HG03354 (cell line): Measurements from ENCODE around the gene POLR2J.
"Not testable (repeated sequence)": the region's sequence is repeated elsewhere in the genome, so short reads cannot be mapped to it uniquely, and the experiment has no call there.

Experiments
- ATAC-seq: cut with Tn5 transposase; IDR thresholded peaks from one replicate; pipeline ENCODE4 v1.9.1; 2021; ENCODE audit warnings: mild to moderate bottlenecking; ENCODE audit not compliant: unreplicated experiment, poor library complexity, severe bottlenecking

Gene POLR2J

DNA sequence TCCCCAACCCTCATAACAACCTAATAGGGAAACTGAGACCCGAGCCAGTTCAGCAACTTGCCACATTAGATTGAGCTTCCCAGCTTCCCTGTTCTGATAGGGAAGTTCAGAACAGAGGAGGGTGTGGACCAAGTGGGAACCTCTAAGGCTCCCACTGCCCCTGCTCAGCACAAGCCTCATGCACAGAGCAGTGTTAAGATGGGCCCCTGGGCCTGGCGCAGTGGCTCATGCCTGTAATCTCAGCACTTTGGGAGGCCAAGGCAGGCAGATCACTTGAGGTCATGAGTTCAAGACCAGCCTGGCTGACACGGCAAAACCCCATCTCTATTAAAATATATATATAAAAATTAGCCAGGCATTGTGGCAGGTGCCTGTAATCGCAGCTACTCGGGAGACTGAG is 18.6 kb upstream of the POLR2J start:
- ATAC-seq = not testable (repeated sequence)

DNA sequence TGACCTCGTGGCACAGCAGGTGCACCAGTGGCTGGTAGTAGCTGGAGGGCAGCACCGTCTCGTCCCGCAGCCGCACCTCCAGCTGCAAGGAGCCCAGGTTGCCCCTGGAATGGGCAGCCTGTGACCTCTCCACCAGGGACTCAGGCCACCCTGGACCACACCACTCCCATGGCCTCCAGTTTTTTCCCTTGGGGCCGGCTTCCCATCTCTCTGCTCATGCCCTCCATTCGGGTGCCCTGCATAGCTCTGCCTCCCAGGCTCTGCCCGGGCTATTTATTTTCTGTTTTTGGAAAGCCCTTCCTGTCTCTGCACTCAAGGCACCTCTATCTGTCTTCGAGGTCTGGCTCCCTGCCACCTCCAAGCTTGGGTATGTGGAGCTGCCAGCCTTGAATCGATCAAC is 18.1 kb upstream of the POLR2J start:
- ATAC-seq = not testable (repeated sequence)

DNA sequence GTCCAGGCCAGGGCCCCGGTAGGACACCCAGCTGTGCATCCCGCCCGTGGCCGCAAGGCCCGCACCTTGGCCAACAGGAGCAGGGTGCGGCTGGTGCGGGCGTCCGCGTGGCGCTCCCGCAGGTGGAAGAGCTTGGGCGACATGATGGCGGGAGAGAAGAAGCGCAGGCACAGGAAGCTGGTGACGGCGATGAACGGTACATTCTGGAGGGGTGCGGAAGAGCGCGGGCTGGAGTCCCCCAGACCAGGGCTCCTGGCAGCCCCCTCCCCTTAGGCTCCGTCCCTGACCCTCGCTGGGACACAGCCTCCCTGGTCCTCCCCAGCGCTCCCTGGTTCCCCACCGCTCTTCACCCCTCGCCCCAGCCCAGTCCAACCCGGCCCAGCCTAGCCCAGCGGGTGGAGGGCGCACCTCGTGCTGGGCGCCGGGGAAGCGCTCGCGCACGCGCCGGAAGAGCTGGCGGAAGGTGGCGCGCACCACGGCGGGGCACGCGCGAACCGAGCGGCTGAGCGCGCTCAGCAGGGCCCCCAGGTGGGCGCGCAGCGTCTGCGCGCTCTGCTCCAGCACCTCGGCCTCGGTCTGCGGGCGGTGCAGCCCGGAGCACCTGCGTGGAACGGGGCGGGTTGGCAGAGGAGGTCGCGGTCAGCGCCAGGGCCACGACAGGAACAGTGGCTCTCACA is 15.9 kb upstream of the POLR2J start:
- peak; percentile 68 for ATAC-seq

DNA sequence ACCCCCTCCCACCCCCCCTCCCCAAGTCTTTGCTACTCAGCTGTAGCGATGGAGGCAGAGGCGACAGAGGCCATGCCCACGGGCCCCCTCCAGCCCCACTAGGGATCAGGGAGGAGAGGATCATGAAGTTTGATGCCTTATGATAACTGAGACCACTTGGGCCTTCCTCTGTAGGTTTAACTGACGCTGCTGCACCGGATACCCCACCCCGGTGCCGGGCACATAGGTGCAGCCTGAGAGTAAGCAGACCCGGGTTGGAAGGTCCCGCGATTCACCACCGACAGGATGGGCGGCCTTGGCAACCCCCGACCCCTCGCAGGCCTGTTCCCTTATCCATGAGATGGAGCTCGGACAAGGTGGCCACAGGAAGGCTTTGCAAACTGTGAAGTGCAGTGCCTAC is 15.3 kb upstream of the POLR2J start:
- not testable (repeated sequence) for ATAC-seq

DNA sequence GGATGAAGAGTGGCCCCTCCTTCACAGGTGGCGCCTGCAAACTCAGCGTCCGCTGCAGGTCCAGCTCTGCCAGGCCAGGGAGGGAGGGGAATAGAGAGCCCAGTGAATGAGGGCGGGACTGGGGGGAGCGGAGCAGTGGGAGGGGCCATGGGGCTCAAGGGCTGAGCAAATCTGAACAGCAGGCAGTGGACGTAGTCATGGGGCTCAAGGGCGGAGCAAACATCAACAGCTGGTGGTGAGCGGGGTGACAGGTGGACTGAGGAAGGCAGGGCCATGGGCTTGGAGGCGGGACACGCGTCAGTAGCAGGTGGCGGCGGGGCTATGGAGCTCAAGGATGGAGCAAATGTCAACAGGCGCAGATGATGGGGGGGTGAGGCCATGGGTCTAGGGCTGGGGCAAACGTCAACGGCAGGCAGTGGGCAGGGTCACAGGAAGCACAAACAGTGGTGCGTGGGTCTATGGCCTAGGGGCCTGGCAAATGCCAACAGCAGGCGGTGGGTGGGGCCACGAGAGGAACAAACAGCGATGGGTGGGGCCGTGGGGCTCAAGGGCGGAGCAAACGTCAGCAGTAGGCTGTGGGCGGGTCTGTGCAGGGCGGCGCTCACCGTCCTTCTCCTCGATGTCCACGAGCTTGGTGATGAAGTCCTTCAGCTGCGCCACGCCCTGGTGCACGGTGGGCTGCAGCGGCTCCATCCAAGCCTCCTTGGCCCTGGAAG is 14.7 kb upstream of the POLR2J start:
- ATAC-seq = peak; percentile 48

DNA sequence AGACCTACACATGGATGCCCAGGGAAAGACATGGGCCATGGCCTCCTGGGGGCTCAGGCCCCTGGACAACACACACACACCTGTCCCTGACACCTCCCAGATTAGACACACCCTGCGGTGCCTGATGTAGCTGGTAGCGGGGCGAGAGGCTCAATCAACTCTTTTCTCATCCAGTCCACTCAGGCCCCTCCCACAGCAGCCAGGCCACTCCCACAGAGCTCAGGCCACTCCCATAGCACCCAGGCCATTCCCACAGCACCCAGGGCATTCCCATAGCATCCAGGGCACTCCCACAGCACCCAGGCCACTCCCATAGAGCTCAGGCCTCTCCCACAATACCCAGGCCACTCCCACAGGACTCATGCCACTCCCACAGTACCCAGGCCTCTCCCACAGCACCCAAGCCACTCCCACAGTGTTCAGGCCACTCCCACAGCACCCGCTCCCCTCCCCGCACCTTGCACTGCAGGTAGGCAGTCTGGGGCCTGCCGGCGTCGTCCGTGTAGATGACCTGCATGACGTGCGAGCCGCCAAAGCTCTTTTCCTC is 11.9 kb upstream of the POLR2J start:
- ATAC-seq = peak; percentile 43

- ATAC-seq = not testable (repeated sequence)
These were observed 5.6 kb upstream of the POLR2J start for GRCh38 chr7:102484317-102484716.

DNA sequence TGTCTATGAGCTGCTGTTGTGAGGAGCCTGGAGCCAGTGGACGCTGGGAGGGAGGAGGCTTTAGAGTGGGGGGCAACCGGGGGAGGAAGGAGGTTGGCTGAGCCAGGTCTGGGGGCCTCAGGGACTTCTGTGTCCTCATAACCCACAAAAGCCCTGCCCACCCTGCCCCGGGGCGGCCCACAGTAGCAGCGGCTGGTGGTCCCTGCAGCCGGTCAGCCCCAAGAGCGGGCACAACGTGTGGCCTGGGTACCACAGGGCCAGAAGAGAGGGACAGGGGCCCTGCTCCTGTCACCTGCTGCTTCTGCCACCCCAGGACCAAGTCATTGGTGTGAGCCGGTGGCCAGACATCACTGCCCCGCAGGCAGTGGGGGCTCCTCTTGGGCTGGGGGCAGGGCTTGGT is 3.2 kb upstream of the POLR2J start:
- not testable (repeated sequence) for ATAC-seq

- ATAC-seq = not testable (repeated sequence)
These were observed 1.4 kb upstream of the POLR2J start for GRCh38 chr7:102479982-102480637.

DNA sequence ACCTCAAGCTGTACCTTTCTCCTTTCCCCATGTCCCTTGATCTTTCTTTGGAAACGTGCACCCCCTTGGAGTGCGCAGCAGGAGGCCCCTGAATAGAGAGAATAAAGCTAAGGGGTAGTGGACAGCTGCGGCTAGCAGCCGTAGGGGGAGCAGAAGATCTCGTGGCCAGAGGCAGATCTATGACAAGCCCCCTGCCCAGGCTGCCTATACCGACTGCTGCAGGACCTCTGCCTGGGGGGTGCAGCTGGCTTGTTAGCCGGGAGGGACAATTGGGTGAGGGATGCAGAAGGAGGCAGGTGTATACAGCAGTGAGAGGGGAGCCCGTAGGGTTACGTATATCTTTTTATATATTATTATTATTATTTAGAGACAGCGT is 475 bp upstream of the POLR2J start:
- ATAC-seq = peak; percentile 41

GRCh38 chr7:102474736-102475435 is 3.8 kb downstream of the POLR2J start:
- not testable (repeated sequence) for ATAC-seq

DNA sequence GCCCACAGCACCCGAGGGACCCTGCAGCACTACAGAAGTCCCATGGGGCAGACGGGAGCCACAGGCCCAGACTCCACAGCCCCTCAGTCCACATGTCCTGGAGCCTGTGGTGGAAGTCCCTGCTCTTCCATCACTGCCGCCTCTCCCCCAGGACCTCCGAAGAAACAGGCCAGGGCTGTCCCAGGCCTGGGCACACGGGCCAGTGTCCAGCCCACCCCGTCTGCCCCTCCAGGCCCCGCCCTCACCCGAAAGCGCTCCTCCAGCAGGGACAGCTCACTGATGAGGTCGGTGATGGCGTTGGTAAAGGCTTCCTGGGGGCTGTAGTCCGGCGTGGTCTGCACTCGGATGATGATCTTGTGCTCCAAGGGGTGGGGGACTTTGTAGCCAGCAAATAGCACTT is 4.6 kb downstream of the POLR2J start:
- not testable (repeated sequence) for ATAC-seq

GRCh38 chr7:102473271-102473991 is 5.3 kb downstream of the POLR2J start:
- ATAC-seq = no peak

- ATAC-seq = no peak
These were observed 6.3 kb downstream of the POLR2J start for GRCh38 chr7:102472126-102473041.

DNA sequence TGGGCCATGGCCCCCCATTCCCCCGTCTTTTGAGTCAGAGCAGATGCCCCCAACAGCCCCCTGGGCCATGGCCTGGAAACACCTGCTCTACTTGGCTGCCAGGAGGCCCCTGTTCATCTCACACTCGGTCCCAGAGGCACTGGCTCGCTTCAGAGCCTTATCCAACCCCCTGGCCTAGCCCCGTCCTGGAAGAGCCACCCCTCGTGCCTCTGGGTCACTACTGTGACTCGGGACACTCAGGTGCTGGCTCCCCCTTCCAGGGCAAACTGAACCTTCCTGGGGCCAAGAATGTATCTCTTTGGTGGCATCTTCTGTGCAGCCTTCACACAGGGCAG is 7.0 kb downstream of the POLR2J start:
- no peak for ATAC-seq

DNA sequence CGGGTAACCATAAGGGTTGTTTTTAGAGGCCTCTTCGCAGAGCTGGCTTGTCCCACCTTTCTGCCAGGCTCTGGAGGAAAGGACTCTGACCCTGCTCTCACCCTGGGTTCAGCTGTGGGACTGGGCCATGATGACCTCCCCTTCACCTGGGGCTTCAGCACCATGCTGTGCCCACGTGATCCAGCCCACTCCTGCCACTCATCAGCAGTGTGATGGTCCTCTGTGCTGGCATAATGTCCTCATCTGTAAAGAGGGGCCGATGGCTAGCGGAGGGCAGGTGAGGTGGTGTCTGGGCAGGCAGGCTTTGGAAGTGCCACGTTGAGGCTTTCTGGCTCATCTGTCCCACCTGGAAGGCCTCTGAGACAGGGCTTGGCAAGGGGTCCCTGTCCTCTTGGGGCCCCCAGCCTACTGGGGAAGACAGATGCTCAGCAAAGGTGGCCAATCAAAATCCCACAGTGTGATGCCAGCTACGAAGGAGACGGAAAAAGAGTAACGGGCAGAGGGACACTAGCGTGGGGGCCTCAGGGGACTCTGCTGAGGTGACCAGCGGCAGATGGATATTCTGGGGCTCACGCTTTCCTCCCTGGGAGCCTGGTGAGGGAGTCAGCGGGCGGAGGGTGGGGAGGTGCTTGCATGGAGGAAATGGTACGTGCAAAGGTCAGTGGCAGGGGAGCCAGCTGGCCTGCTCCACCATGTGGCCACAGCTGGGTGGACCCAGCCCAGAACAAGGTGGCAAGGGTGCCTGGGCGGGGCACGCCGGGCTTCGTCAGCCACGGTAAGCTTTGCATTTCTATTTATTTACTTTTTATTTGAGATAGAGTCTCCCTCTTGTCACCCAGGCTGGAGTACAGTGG is 8.5 kb downstream of the POLR2J start:
- no peak for ATAC-seq

- no peak for ATAC-seq
These were observed 9.3 kb downstream of the POLR2J start for GRCh38 chr7:102469351-102469971.
